MM.1S (cell line): Measurements from ENCODE around the gene ZNF444.

Experiments
- DNase-seq: peaks from one replicate; pipeline ENCODE4 v3.0.0-alpha.2; 2015
- H2AFZ ChIP-seq: fragments of 300-600 bp; sonication (generic); 2 replicates; pipeline ENCODE4 v1.6.0; 2016; ENCODE audit warnings: antibody characterized with exemption, low read length
- H3F3A ChIP-seq: fragments of 300-600 bp; sonication (generic); 2 replicates; pipeline ENCODE4 v1.6.1; 2016; ENCODE audit warnings: mild to moderate bottlenecking, antibody characterized with exemption, low read length, moderate library complexity, mixed read lengths; ENCODE audit not compliant: insufficient read depth
- H3K27ac ChIP-seq: fragments of 300-600 bp; sonication (generic); 2 replicates; pipeline ENCODE4 v1.5.1; 2016; ENCODE audit warnings: mild to moderate bottlenecking, low read length
- H3K27me3 ChIP-seq: fragments of 300-600 bp; sonication (generic); replicated peaks from 2 replicates; pipeline ENCODE4 v1.6.0; 2016; ENCODE audit warnings: low read length; ENCODE audit not compliant: insufficient read depth
- H3K36me3 ChIP-seq: fragments of 300-600 bp; sonication (generic); replicated peaks from 2 replicates; pipeline ENCODE4 v1.6.1; 2016; ENCODE audit warnings: mild to moderate bottlenecking, low read length, mixed read lengths; ENCODE audit not compliant: insufficient read depth
- H3K4me1 ChIP-seq: fragments of 300-600 bp; sonication (generic); 2 replicates; pipeline ENCODE4 v1.6.1; 2016; ENCODE audit warnings: low read length, mixed read lengths
- H3K4me2 ChIP-seq: fragments of 300-600 bp; sonication (generic); 2 replicates; pipeline ENCODE4 v1.6.0; 2016; ENCODE audit warnings: low read depth, low read length
- H3K4me3 ChIP-seq: fragments of 300-600 bp; sonication (generic); 2 replicates; pipeline ENCODE4 v1.5.1; 2016; ENCODE audit warnings: low read length, mixed read lengths
- H3K79me2 ChIP-seq: fragments of 300-600 bp; sonication (generic); 2 replicates; pipeline ENCODE4 v1.6.1; 2016; ENCODE audit warnings: mixed run types, low read length, mixed read lengths
- H3K9ac ChIP-seq: fragments of 300-600 bp; sonication (generic); 2 replicates; pipeline ENCODE4 v1.6.1; 2016; ENCODE audit warnings: low read length, mixed read lengths
- H3K9me2 ChIP-seq: fragments of 300-600 bp; sonication (generic); replicated peaks from 2 replicates; pipeline ENCODE4 v1.6.1; 2016; ENCODE audit warnings: mild to moderate bottlenecking, low read length, mixed read lengths; ENCODE audit not compliant: insufficient read depth
- H3K9me3 ChIP-seq: fragments of 300-600 bp; sonication (generic); replicated peaks from 2 replicates; pipeline ENCODE4 v1.6.1; 2016; ENCODE audit warnings: mild to moderate bottlenecking, low read length, mixed read lengths; ENCODE audit not compliant: insufficient read depth
- H4K20me1 ChIP-seq: fragments of 300-600 bp; sonication (generic); 2 replicates; pipeline ENCODE4 v1.6.1; 2016; ENCODE audit warnings: mild to moderate bottlenecking, low read length, moderate library complexity, mixed read lengths; ENCODE audit not compliant: insufficient read depth
- EZH2 ChIP-seq: fragments of 300-600 bp; sonication (generic); optimal IDR thresholded peaks from 2 replicates; pipeline ENCODE3; 2017; ENCODE audit warnings: low read depth, mild to moderate bottlenecking, antibody characterized with exemption, low read length, mixed read lengths
- EZH2phosphoT487 ChIP-seq: fragments of 300-600 bp; sonication (generic); IDR thresholded peaks from 2 replicates; pipeline ENCODE4 v1.6.1; 2018; ENCODE audit warnings: antibody characterized with exemption, low read length
- TF ChIP-seq, protein P1 (sequence below): fragments of 300-600 bp; sonication (generic); IDR thresholded peaks from 2 replicates; pipeline ENCODE4 v1.5.1; 2016; ENCODE audit warnings: antibody characterized with exemption, low read length, mixed read lengths

The ZNF444 gene

DNA sequence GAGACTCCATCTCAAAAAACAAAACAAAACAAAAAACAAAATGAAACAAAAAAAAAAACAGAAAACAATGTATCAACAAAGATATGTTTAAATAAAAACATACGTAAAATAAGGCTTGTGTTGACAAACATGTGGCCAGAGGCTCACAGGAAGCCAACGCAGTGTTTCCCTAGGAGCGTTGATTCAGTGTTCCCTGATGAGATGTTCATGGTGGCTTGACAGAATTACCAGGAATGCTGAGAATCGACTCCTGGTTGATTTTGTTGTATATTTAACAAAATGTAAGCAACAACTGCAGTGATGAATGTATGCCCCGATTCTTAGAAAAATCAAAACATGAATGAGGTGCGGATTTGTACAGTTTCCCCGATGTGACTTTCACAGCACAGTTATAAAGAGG lies 11.1 kb upstream of the ZNF444 start:
- no peaks in the 10 kb centered on the region for H3K27me3 ChIP-seq
- TF ChIP-seq, protein P1, sequence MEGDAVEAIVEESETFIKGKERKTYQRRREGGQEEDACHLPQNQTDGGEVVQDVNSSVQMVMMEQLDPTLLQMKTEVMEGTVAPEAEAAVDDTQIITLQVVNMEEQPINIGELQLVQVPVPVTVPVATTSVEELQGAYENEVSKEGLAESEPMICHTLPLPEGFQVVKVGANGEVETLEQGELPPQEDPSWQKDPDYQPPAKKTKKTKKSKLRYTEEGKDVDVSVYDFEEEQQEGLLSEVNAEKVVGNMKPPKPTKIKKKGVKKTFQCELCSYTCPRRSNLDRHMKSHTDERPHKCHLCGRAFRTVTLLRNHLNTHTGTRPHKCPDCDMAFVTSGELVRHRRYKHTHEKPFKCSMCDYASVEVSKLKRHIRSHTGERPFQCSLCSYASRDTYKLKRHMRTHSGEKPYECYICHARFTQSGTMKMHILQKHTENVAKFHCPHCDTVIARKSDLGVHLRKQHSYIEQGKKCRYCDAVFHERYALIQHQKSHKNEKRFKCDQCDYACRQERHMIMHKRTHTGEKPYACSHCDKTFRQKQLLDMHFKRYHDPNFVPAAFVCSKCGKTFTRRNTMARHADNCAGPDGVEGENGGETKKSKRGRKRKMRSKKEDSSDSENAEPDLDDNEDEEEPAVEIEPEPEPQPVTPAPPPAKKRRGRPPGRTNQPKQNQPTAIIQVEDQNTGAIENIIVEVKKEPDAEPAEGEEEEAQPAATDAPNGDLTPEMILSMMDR, result no peak
- TF ChIP-seq EZH2, result no peak
- TF ChIP-seq EZH2phosphoT487, result no peak
- H3K4me1 ChIP-seq, result no peaks in the 10 kb centered on the region
- no peak overlapping the region for H2AFZ ChIP-seq
- no peaks in the 10 kb centered on the region for H3K9me3 ChIP-seq
- no peaks in the 10 kb centered on the region for H3F3A ChIP-seq
- H3K79me2 ChIP-seq, result no peaks in the 10 kb centered on the region
- no peak overlapping the region for H3K9ac ChIP-seq
- H3K4me2 ChIP-seq, result no peak overlapping the region
- no peaks in the 10 kb centered on the region for H3K9me2 ChIP-seq
- H3K36me3 ChIP-seq, result no peaks in the 10 kb centered on the region
- no peak for DNase-seq
- H3K27ac ChIP-seq, result no peak overlapping the region
- H4K20me1 ChIP-seq, result no peaks in the 10 kb centered on the region
- no peak overlapping the region for H3K4me3 ChIP-seq

DNA sequence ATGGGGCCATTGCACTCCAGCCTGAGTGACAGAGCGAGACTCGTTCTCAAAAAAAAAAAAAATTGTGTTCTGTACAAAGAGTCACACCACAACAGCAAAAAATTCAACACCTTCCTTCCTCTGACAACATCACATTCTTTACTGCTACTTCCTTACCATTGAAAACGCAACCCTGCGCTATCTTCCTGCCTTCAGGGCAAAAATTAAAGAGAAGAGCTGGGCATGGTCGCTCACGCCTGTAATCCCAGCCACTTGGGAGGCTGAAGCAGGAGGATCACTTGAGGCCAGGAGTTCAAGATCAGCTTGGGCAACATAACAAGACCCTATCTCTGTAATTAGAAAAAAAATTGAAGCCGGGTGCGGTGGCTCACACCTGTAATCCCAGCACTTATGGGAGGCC lies 9.4 kb upstream of the ZNF444 start:
- no peak overlapping the region for H2AFZ ChIP-seq
- peaks cover 4% of the 10 kb centered on the region; the same call in 1 of the 2 replicates for H3F3A ChIP-seq
- DNase-seq, result no peak
- H4K20me1 ChIP-seq, result no peaks in the 10 kb centered on the region
- H3K27me3 ChIP-seq, result no peaks in the 10 kb centered on the region
- no peak overlapping the region for H3K4me2 ChIP-seq
- no peak overlapping the region for H3K9ac ChIP-seq
- H3K27ac ChIP-seq, result no peak overlapping the region
- TF ChIP-seq EZH2phosphoT487 (no peak), EZH2 (no peak)
- TF ChIP-seq, protein P1, result no peak
- peaks cover 6% of the 10 kb centered on the region; the same call in 1 of the 2 replicates for H3K4me1 ChIP-seq
- H3K4me3 ChIP-seq, result no peak overlapping the region
- H3K9me3 ChIP-seq, result no peaks in the 10 kb centered on the region
- no peaks in the 10 kb centered on the region for H3K36me3 ChIP-seq
- H3K9me2 ChIP-seq, result no peaks in the 10 kb centered on the region
- H3K79me2 ChIP-seq, result no peaks in the 10 kb centered on the region

DNA sequence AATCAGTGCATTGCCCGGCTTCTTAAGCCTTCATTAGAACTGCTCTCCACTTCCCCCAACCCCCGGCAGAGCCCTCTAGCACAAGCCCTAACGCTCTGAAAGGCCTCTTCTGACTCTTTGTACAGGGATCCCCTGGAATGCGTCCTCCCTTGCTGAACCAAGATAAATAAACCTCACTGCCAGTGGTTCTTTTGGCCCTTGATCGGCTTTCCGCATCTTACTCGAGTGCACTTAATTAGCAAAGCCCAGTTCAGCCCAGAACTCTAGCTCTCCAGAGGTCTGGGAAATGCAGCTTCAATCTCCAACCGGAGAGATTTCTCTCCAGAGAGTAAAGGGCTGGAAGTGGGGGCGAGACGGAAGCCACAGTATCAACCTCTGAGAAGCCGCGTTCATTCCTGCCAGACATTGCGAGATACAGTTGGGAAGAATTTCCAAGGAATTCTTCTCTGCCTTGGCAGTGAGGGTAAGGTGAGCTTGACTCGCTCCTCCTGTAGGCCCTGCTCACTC lies 8.7 kb upstream of the ZNF444 start:
- H3K27me3 ChIP-seq, result no peaks in the 10 kb centered on the region
- H3K4me2 ChIP-seq, result no peak overlapping the region
- no peaks in the 10 kb centered on the region for H4K20me1 ChIP-seq
- no peaks in the 10 kb centered on the region for H3K9me2 ChIP-seq
- no peaks in the 10 kb centered on the region for H3K9me3 ChIP-seq
- no peak for TF ChIP-seq EZH2
- no peak for TF ChIP-seq EZH2phosphoT487
- TF ChIP-seq, protein P1, result no peak
- H3K27ac ChIP-seq, result no peak overlapping the region
- H3K4me1 ChIP-seq, result peaks cover 10% of the 10 kb centered on the region
- H3K36me3 ChIP-seq, result no peaks in the 10 kb centered on the region
- no peak overlapping the region for H3K4me3 ChIP-seq
- no peak for DNase-seq
- H2AFZ ChIP-seq, result no peak overlapping the region
- H3K79me2 ChIP-seq, result no peaks in the 10 kb centered on the region
- peaks cover 7% of the 10 kb centered on the region; the same call in 1 of the 2 replicates for H3F3A ChIP-seq
- no peak overlapping the region for H3K9ac ChIP-seq
